A549 (cell line): ENCODE measurements around the gene TTC33. TPM values are rescaled to one million over a fixed set of nuclear protein-coding genes. Genes with fewer than 3 reads are reported as not detected.

Source experiments
- ATAC-seq, 2 experiments: fragments of 200-7000 bp in 1 of 2; fragments of >200 bp in 1 of 2; cut with Nextera tagmentation in 1 of 2; cut with Tn5 transposase in 1 of 2; 3 replicates each; pipeline versions ENCODE4 v1.8.0 to v1.9.1; 2018 to 2020; ENCODE audit warnings: mild to moderate bottlenecking in 1 of 2, moderate library complexity in 1 of 2
- CTCF ChIA-PET: fragments of 300-600 bp; sonication (Branson Sonifier 250); formaldehyde crosslinking; extraction: SDS; loops from one replicate; lab custom pipeline; 2021; ENCODE audit warnings: antibody characterized with exemption, inconsistent platforms; lab: Yijun Ruan, JAX
- POLR2A ChIA-PET: fragments of 350-600 bp; formaldehyde crosslinking; extraction: SDS; loops from one replicate; lab custom pipeline; 2021; ENCODE audit warnings: antibody characterized with exemption, inconsistent platforms; lab: Yijun Ruan, JAX
- DNase-seq, 2 experiments: peaks; one replicate each; pipeline versions ENCODE4 v3.0.0 to v3.0.0-alpha.2; 2011 to 2016; ENCODE audit warnings: low read depth in 1 of 2, low spot score in 1 of 2
- FAIRE-seq: peaks from 2 replicates; lab custom pipeline; 2011; peaks lifted over from hg19 to GRCh38; lab: Jason Lieb, UNC
- H3K27ac ChIP-seq, 2 experiments: fragments of >200 bp; sonication (Bioruptor Twin); formaldehyde crosslinking; 3 replicates each; pipeline ENCODE4 v1.5.1; 2016 to 2017
- H3K4me1 ChIP-seq: fragments of >200 bp; sonication (Bioruptor Twin); formaldehyde crosslinking; 3 replicates; pipeline ENCODE4 v1.6.1; 2016
- H3K4me2 ChIP-seq: fragments of >200 bp; sonication (Bioruptor Twin); formaldehyde crosslinking; 3 replicates; pipeline ENCODE4 v1.6.1; 2016
- H3K4me3 ChIP-seq: fragments of >200 bp; sonication (Bioruptor Twin); formaldehyde crosslinking; 3 replicates; pipeline ENCODE4 v1.5.1; 2016
- H3K9me3 ChIP-seq: fragments of >200 bp; sonication (Bioruptor Twin); formaldehyde crosslinking; 3 replicates; pipeline ENCODE4 v1.6.1; 2016
- BHLHE40 ChIP-seq: IDR thresholded peaks from 2 replicates; pipeline ENCODE4 v1.6.1; 2012; ENCODE audit warnings: low read depth, low read length, inconsistent platforms
- CBX2 ChIP-seq: fragments of 200-600 bp; sonication (generic); IDR thresholded peaks from 2 replicates; pipeline ENCODE4 v1.6.1; 2016; ENCODE audit warnings: low read depth, mild to moderate bottlenecking, borderline replicate concordance
- CBX8 ChIP-seq: fragments of 200-600 bp; sonication (generic); IDR thresholded peaks from 2 replicates; pipeline ENCODE4 v1.6.1; 2016
- CEBPB ChIP-seq, 2 experiments: fragments of >200 bp in 1 of 2; sonication (Bioruptor Twin) in 1 of 2; formaldehyde crosslinking in 1 of 2; IDR thresholded peaks; 2 replicates each; pipeline ENCODE4 v1.6.1; 2012 to 2016
- EHF ChIP-seq: fragments of 250-450 bp; sonication (Bioruptor Pico); IDR thresholded peaks from 2 replicates; pipeline ENCODE4 v1.5.0; 2020; ENCODE audit warnings: mild to moderate bottlenecking
- EHMT2 ChIP-seq: fragments of 200-600 bp; sonication (generic); IDR thresholded peaks from 2 replicates; pipeline ENCODE4 v1.6.1; 2016; ENCODE audit warnings: antibody characterized with exemption, low read depth, mild to moderate bottlenecking, moderate library complexity
- FOSL2 ChIP-seq, 2 experiments: fragments of 450-650 bp in 1 of 2; fragments of >200 bp in 1 of 2; sonication (Bioruptor Twin) in 1 of 2; formaldehyde crosslinking; IDR thresholded peaks; 2 replicates each; pipeline versions ENCODE4 v1.5.0 to v1.6.1; 2016 to 2020; ENCODE audit warnings: mild to moderate bottlenecking in 1 of 2, moderate library complexity in 1 of 2
- HDAC2 ChIP-seq: fragments of 200-600 bp; sonication (generic); IDR thresholded peaks from 2 replicates; pipeline ENCODE4 v1.6.1; 2016
- HEYL ChIP-seq: fragments of 250-450 bp; sonication (Bioruptor Pico); IDR thresholded peaks from 2 replicates; pipeline ENCODE4 v1.8.0; 2021; ENCODE audit warnings: mild to moderate bottlenecking, moderate library complexity
- HOXB13 ChIP-seq: fragments of 250-450 bp; sonication (Bioruptor Pico); IDR thresholded peaks from 2 replicates; pipeline ENCODE4 v1.5.0; 2020; ENCODE audit warnings: low read depth, mild to moderate bottlenecking, moderate library complexity
- JUN ChIP-seq, 2 experiments: fragments of >200 bp; sonication (Bioruptor Twin); formaldehyde crosslinking; IDR thresholded peaks; 2 replicates in 1 of 2; 3 replicates in 1 of 2; pipeline ENCODE4 v1.6.1; 2016 to 2017
- KDM1A ChIP-seq: fragments of 200-600 bp; sonication (generic); IDR thresholded peaks from 2 replicates; pipeline ENCODE4 v1.6.1; 2016; ENCODE audit warnings: low read depth, mild to moderate bottlenecking
- KDM5A ChIP-seq: fragments of 200-600 bp; sonication (generic); IDR thresholded peaks from 2 replicates; pipeline ENCODE4 v1.6.1; 2016; ENCODE audit warnings: antibody characterized with exemption, mild to moderate bottlenecking
- MAZ ChIP-seq: fragments of 150-350 bp; IDR thresholded peaks from 2 replicates; pipeline ENCODE4 v1.6.1; 2014; ENCODE audit warnings: antibody characterized with exemption, low read depth, low read length, borderline replicate concordance
- MYC ChIP-seq: IDR thresholded peaks from 2 replicates; pipeline ENCODE4 v1.6.1; 2012; ENCODE audit warnings: mild to moderate bottlenecking, inconsistent platforms, low read length, improper control_type of control experiment, borderline replicate concordance
- NR3C1 ChIP-seq: fragments of >200 bp; sonication (Bioruptor Twin); formaldehyde crosslinking; IDR thresholded peaks from 3 replicates; pipeline ENCODE4 v1.6.1; 2017
- PHF8 ChIP-seq: fragments of 200-600 bp; sonication (generic); IDR thresholded peaks from 2 replicates; pipeline ENCODE4 v1.6.1; 2016; ENCODE audit warnings: low read depth, mild to moderate bottlenecking, antibody characterized with exemption, moderate library complexity, borderline replicate concordance
- POLR2A ChIP-seq: IDR thresholded peaks from 2 replicates; pipeline ENCODE4 v1.6.1; 2012; ENCODE audit warnings: mild to moderate bottlenecking, low read length
- POLR2AphosphoS2 ChIP-seq: conservative IDR thresholded peaks from 2 replicates; pipeline ENCODE4 v1.6.1; 2012; ENCODE audit warnings: low read length, improper control_type of control experiment, inconsistent platforms
- RAD21 ChIP-seq, 2 experiments: fragments of >200 bp in 1 of 2; sonication (Bioruptor Twin) in 1 of 2; formaldehyde crosslinking in 1 of 2; IDR thresholded peaks in 1 of 2; conservative IDR thresholded peaks in 1 of 2; 2 replicates in 1 of 2; 3 replicates in 1 of 2; pipeline ENCODE4 v1.6.1; 2012 to 2018; ENCODE audit warnings: inconsistent platforms in 1 of 2
- RFX5 ChIP-seq: fragments of 450-650 bp; IDR thresholded peaks from 2 replicates; pipeline ENCODE4 v1.7.1; 2014; ENCODE audit warnings: antibody characterized with exemption, mild to moderate bottlenecking, moderate library complexity
- RNF2 ChIP-seq: fragments of 200-600 bp; sonication (generic); IDR thresholded peaks from 2 replicates; pipeline ENCODE4 v1.6.1; 2016; ENCODE audit warnings: low read depth, mild to moderate bottlenecking, antibody characterized with exemption, moderate library complexity, borderline replicate concordance
- SMC3 ChIP-seq: fragments of >200 bp; sonication (Bioruptor Twin); formaldehyde crosslinking; IDR thresholded peaks from 3 replicates; pipeline ENCODE4 v1.6.1; 2018; ENCODE audit warnings: inconsistent platforms
- SREBF2 ChIP-seq: fragments of 450-650 bp; IDR thresholded peaks from 2 replicates; pipeline ENCODE4 v1.6.1; 2014; ENCODE audit warnings: mild to moderate bottlenecking, moderate library complexity
- ZSCAN20 ChIP-seq: fragments of 250-450 bp; sonication (Bioruptor Pico); IDR thresholded peaks from 2 replicates; pipeline ENCODE4 v1.8.0; 2022; ENCODE audit warnings: mild to moderate bottlenecking, moderate library complexity
- WGBS: methylation state at CpG from one replicate; pipeline ENCODE4 v1.1.6; 2017; ENCODE audit errors: missing lambda C conversion rate; 5-methylcytosine and 5-hydroxymethylcytosine counted together
- polyA plus RNA-seq, 4 experiments: library from polyadenylated mRNA; depleted of rRNA in 3 of 4; stranded (reverse); fragments of >200 nt; fragmentation: RNase III in 1 of 4; extraction: RNeasy Plus Mini Kit Qiagen cat#74134 plus additional on column Dnase treatment in 1 of 4; gene quantifications; 2 replicates in 3 of 4; 3 replicates in 1 of 4; pipeline ENCODE4 v1.2.3, GENCODE V29; 2011 to 2017
- TF ChIP-seq, protein P1 (sequence below): fragments of >200 bp; sonication (Bioruptor Twin); formaldehyde crosslinking; IDR thresholded peaks from 3 replicates; pipeline ENCODE4 v1.6.1; 2016
- TF ChIP-seq, protein P2 (sequence below): IDR thresholded peaks from 2 replicates; pipeline ENCODE4 v1.6.1; 2012
- TF ChIP-seq, protein P3 (sequence below): fragments of 250-450 bp; sonication (Bioruptor Pico); IDR thresholded peaks from 2 replicates; pipeline ENCODE4 v1.5.0; 2021; ENCODE audit warnings: mild to moderate bottlenecking, moderate library complexity, borderline replicate concordance
- TF ChIP-seq, protein P4 (sequence below): IDR thresholded peaks from 2 replicates; pipeline ENCODE4 v1.6.1; 2012; ENCODE audit warnings: low read depth, borderline replicate concordance
- TF ChIP-seq, protein P5 (sequence below): fragments of 250-450 bp; sonication (Bioruptor Pico); IDR thresholded peaks from 2 replicates; pipeline ENCODE4 v1.5.0; 2020; ENCODE audit warnings: low read depth, mild to moderate bottlenecking, moderate library complexity
- TF ChIP-seq, protein P6 (sequence below): fragments of 450-650 bp; IDR thresholded peaks from 2 replicates; pipeline ENCODE4 v1.6.1; 2014; ENCODE audit warnings: antibody characterized with exemption
- TF ChIP-seq, protein P7 (sequence below): fragments of >200 bp; sonication (Bioruptor Twin); formaldehyde crosslinking; IDR thresholded peaks from 2 replicates; pipeline ENCODE4 v1.6.1; 2016
- TF ChIP-seq, protein P8 (sequence below): IDR thresholded peaks from 2 replicates; pipeline ENCODE4 v1.6.1; 2012

Gene TTC33
- polyA plus RNA-seq, 2 of the 4 experiments (the other 2 are of a cell fraction): 17.1 to 19.8 TPM

DNA sequence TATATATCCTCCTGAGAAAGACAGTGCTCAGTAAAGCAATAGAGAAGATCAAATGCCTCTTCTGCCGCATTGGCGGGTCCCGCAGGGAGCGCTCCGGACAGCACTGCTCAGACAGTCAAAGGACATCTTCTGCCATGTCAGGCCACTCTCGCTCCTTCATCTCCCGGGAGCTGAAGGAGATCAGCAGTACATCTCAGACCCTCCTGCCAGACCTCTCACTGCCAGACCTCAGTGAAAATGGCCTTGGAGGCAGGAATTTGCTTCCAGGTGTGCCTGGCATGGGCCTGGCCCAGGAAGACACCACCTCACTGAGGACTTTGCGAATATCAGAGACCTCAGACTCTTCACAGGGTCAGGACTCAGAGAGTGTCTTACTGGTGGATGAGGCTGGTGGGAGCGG is 63.9 kb downstream of the TTC33 start:
- peaks cover 29% of the 10 kb centered on the region for H3K4me1 ChIP-seq
- no peak overlapping the region for H3K27ac ChIP-seq
- WGBS: 98% methylated on average over 9 of the region's 9 CpGs
- no peak overlapping the region for H3K4me2 ChIP-seq
- no peak for DNase-seq
- no peaks in the 10 kb centered on the region for H3K9me3 ChIP-seq
- no peak for ATAC-seq
- no peak for FAIRE-seq
- TF ChIP-seq, protein P1, sequence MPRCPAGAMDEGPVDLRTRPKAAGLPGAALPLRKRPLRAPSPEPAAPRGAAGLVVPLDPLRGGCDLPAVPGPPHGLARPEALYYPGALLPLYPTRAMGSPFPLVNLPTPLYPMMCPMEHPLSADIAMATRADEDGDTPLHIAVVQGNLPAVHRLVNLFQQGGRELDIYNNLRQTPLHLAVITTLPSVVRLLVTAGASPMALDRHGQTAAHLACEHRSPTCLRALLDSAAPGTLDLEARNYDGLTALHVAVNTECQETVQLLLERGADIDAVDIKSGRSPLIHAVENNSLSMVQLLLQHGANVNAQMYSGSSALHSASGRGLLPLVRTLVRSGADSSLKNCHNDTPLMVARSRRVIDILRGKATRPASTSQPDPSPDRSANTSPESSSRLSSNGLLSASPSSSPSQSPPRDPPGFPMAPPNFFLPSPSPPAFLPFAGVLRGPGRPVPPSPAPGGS: no peak
- TF ChIP-seq ZSCAN20 (CRISPR knock-in tag) (no peak), RAD21 (conservative IDR thresholded peaks at IDR 0.05 in 1 of 2, IDR thresholded peaks at IDR 0.05 in 1 of 2) (no peak), POLR2AphosphoS2 (no peak), KDM1A (no peak), POLR2A (no peak), CBX8 (no peak), HDAC2 (no peak), CEBPB (IDR thresholded peaks at IDR 0.05) (no peak), BHLHE40 (no peak), PHF8 (no peak), HEYL (CRISPR knock-in tag) (no peak), MAZ (no peak), SMC3 (no peak), MYC (no peak)
- TF ChIP-seq, protein P2, sequence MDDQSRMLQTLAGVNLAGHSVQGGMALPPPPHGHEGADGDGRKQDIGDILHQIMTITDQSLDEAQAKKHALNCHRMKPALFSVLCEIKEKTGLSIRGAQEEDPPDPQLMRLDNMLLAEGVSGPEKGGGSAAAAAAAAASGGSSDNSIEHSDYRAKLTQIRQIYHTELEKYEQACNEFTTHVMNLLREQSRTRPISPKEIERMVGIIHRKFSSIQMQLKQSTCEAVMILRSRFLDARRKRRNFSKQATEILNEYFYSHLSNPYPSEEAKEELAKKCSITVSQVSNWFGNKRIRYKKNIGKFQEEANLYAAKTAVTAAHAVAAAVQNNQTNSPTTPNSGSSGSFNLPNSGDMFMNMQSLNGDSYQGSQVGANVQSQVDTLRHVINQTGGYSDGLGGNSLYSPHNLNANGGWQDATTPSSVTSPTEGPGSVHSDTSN: no peak
- TF ChIP-seq, protein P3, sequence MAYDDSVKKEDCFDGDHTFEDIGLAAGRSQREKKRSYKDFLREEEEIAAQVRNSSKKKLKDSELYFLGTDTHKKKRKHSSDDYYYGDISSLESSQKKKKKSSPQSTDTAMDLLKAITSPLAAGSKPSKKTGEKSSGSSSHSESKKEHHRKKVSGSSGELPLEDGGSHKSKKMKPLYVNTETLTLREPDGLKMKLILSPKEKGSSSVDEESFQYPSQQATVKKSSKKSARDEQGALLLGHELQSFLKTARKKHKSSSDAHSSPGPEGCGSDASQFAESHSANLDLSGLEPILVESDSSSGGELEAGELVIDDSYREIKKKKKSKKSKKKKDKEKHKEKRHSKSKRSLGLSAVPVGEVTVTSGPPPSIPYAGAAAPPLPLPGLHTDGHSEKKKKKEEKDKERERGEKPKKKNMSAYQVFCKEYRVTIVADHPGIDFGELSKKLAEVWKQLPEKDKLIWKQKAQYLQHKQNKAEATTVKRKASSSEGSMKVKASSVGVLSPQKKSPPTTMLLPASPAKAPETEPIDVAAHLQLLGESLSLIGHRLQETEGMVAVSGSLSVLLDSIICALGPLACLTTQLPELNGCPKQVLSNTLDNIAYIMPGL (CRISPR knock-in tag): no peak
- TF ChIP-seq, protein P4, sequence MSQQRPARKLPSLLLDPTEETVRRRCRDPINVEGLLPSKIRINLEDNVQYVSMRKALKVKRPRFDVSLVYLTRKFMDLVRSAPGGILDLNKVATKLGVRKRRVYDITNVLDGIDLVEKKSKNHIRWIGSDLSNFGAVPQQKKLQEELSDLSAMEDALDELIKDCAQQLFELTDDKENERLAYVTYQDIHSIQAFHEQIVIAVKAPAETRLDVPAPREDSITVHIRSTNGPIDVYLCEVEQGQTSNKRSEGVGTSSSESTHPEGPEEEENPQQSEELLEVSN: no peak
- ChIA-PET POLR2A (no interaction called here), CTCF (interaction anchor here (0.8 to 5.0 kb wide), 2 partner anchors 41 to 979 kb away, joined by 3 to 38 read pairs; no protein-coding TSS in a partner anchor)
- no peak overlapping the region for H3K4me3 ChIP-seq

DNA sequence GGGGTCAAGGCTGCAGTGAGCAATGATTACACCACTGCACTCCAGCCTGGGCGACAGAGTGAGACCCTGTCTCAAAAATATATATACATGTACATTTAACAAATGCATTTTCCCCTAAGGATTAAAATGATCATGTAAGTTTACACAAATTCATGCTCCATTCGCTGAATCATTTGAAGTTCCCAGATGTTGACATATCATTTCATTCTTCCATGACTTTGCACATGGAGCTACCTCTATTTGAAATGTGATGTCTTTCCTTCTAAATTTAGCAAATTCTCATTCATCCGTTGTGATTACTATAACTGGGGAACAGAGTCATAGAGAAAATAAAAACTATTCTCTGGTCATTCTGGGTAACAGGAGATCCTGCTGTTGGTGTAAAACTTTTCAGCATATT is 65.5 kb downstream of the TTC33 start:
- DNase-seq (no peak), ATAC-seq (no peak), FAIRE-seq (no peak)
- POLR2A ChIA-PET: no interaction called here
- H3K4me1 ChIP-seq: peaks cover 29% of the 10 kb centered on the region
- peak overlapping the region; percentile 61; the same call in 1 of the 3 replicates for H3K4me2 ChIP-seq
- H3K4me3 ChIP-seq: no peak overlapping the region
- 48% methylated on average over 3 of the region's 3 CpGs for WGBS
- H3K27ac ChIP-seq: no peak overlapping the region
- CTCF ChIA-PET: interaction anchor here (0.6 to 5.0 kb wide), 5 partner anchors 24 to 977 kb away, joined by 3 to 38 read pairs (median 3); no protein-coding TSS in a partner anchor
- H3K9me3 ChIP-seq: no peaks in the 10 kb centered on the region
- TF ChIP-seq KDM1A: no peak
- TF ChIP-seq, protein P5, sequence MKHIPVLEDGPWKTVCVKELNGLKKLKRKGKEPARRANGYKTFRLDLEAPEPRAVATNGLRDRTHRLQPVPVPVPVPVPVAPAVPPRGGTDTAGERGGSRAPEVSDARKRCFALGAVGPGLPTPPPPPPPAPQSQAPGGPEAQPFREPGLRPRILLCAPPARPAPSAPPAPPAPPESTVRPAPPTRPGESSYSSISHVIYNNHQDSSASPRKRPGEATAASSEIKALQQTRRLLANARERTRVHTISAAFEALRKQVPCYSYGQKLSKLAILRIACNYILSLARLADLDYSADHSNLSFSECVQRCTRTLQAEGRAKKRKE (CRISPR knock-in tag): no peak
- TF ChIP-seq, protein P6, sequence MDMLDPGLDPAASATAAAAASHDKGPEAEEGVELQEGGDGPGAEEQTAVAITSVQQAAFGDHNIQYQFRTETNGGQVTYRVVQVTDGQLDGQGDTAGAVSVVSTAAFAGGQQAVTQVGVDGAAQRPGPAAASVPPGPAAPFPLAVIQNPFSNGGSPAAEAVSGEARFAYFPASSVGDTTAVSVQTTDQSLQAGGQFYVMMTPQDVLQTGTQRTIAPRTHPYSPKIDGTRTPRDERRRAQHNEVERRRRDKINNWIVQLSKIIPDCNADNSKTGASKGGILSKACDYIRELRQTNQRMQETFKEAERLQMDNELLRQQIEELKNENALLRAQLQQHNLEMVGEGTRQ: no peak
- no peak for TF ChIP-seq NR3C1
- no peak for TF ChIP-seq RNF2
- no peak for TF ChIP-seq RFX5
- no peak for TF ChIP-seq SREBF2
- no peak for TF ChIP-seq HDAC2
- TF ChIP-seq, protein P7, sequence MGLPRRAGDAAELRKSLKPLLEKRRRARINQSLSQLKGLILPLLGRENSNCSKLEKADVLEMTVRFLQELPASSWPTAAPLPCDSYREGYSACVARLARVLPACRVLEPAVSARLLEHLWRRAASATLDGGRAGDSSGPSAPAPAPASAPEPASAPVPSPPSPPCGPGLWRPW: no peak
- TF ChIP-seq EHMT2: no peak
- no peak for TF ChIP-seq HEYL (CRISPR knock-in tag)
- no peak for TF ChIP-seq HOXB13
- TF ChIP-seq, protein P8, sequence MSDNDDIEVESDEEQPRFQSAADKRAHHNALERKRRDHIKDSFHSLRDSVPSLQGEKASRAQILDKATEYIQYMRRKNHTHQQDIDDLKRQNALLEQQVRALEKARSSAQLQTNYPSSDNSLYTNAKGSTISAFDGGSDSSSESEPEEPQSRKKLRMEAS: no peak
- TF ChIP-seq SMC3: no peak
- no peak for TF ChIP-seq KDM5A
- TF ChIP-seq FOSL2 (IDR thresholded peaks at IDR 0.05): no peak
- no peak for TF ChIP-seq FOSL2 (CRISPR knock-in tag; IDR thresholded peaks at IDR 0.05)
- no peak for TF ChIP-seq EHF (CRISPR knock-in tag)
- TF ChIP-seq CBX2: no peak
- TF ChIP-seq JUN (IDR thresholded peaks at IDR 0.05): no peak
